Mesenteric fat pad (tissue), 1 donor: ENCODE measurements around the gene KIAA0930. TPM values are rescaled to one million over a fixed set of nuclear protein-coding genes. Genes with fewer than 3 reads are reported as not detected.

ENCODE experiments used
- DNase-seq: peaks from one replicate; pipeline ENCODE4 v3.0.0-alpha.2; 2020; ENCODE audit warnings: low spot score
- total RNA-seq: library from RNA; stranded (reverse); fragmentation: NEBNext Ultra II Directional; extraction: Animal tissue kit (Norgen Biotek cat#: 25700); gene quantifications from one replicate; pipeline ENCODE4 v1.2.1, GENCODE V29; 2021
- donor health status: DM: yes; HTN: yes; CAD: no.

The KIAA0930 gene
- total RNA-seq, 1 donor from 2014 or later = 65.7 TPM

- no peak for DNase-seq
Observed at GRCh38 chr22:45181240-45181639, 59.5 kb downstream of the KIAA0930 start.

DNA sequence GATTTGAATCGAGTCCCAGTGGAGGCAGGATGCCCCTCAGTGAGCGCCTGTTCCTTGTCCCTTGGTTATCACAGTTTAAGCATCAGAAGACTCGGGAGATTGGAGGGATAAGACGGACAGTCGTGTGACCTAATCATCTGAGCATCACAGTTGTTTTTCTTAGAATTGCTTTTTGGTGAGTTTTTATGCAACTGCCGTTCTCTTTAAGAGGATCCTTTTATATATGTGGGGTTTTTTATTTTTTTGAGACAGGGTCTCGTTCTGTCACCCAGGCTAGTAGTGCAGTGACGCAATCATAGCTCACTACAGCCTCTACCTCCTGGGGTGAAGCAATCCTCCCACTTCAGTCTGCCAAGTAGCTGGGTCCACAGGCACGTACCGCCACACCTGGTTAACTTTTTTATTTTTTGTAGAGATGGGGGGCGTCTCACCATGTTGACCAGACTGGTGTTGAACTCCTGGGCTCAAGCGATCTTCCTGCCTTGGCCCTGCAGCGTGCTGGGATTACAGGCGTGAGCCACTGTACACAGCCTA, 60.5 kb downstream of the KIAA0930 start:
- no peak for DNase-seq

GRCh38 chr22:45179276-45180049, 61.2 kb downstream of the KIAA0930 start:
- no peak for DNase-seq

- DNase-seq = no peak
Observed at GRCh38 chr22:45172881-45173585, 67.7 kb downstream of the KIAA0930 start.

DNA sequence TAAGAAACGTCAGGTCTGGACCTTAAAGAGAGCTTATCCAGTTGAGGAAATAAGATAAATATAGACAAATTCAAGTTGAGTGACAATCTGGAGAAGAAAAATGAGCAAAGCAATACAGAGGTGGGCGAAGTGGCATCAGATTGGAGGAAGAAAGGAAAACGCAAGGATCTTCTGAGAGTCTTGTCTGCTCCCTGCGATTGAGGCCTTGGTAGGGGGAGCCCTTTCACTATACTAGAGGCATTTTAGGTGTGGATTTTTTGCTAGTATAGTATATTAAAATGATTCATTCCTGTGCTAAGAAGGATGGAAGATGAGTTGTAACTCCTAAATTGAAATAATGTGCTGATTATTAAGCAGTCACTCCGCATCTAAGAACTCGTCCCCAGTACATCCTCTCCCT, 68.9 kb downstream of the KIAA0930 start:
- DNase-seq = no peak

DNA sequence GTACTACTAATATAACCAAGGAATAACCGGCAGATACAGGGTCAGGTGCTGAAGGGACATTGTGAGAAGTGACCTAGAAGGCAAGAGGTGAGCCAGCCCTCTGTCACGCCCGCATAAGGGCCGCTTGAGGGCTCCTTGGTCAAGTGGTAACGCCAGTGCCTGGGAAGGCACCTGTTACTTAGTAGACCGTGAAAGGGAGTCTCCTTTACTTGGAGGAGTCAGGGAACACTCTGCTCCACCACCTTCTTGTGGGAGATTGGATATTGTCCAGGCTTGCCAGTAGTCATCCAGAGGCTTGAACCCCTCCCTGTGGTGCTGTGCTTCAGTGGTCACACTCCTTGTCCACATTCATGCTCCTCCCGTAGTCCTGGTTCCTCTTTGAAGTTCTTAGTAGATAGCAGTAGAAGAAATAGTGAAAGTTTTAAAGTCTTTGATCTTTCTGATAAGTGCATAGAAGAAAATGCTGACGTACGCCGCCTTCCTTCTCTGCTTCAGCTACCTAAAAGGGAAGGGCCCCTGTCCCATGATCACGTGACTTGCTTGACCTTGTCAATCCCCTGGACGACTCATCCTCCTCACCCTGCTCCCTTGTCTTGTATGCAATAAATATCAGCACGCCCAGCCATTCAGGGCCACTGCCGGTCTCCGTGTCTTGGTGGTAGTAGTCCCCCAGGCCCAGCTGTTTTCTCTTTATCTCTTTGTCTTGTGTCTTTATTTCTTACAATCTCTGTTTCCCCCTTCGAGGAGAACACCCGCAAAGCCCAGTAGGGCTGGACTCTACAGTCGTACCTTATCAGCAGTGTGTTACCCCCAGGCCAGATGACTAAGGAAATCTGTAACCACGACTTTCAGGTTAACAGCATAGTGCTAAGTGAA, 70.9 kb downstream of the KIAA0930 start:
- no peak for DNase-seq

DNA sequence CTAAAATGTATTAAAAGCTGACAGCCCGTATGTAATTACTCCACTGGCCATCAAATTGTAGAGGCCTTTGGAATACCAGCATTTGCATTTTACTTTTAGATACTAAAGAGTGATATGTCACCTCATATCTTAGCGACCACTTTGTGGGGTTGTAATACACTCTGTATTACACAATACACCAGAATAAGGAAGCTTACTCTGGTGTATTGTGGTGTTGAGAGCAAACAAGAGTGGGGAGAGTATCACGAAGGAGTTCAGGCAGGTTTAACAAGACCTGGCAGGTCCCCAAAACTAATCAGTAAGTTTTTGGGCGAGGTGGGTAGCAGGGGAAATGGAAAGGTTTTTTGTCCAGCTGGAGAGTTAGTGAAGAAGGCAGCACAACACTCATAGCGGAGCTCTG, 73.8 kb downstream of the KIAA0930 start:
- no peak for DNase-seq

DNA sequence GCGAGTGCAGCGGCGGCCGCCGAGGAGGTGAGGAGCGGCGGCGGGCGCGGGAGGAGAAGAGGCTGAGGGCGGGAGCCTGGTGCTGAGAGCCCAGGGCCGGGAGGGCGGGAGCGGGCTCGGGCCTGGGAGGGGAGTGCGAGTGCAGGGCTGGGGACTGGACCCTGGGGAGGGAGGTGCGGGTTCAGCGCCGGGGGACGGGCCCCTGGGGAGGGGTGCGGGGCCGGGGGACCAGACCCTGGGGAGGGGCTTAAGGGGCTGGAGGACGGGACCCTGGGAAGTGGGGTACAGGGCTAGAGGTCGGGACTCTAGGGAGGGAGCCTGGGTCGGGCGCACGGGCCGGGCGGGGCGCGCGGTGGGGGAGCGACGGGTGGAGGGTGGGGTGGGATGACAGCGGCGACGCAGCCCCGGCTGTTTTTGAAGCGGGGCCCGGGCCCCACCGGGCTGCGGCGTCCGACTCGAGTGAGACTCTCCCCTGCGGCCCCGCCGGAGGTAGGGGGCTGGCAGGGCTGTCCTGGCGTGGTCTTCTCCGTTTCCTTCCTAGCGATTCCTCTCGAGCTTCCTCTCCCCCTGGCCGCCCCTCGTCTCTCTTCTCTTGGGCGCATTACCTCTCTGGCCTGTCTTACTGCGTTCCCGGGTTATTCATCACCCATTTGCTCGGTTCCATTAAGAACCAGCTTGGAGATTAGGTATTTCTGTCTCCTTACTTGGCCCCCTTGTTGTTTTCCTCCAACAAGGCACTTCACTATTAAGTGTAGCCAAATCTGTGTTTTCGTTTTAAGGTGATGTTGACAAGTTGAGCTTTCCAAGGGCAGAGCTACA, 76.2 kb downstream of the KIAA0930 start:
- DNase-seq = peak; percentile 90

- DNase-seq = peak; percentile 98
Observed at GRCh38 chr22:45163451-45164269, 77.0 kb downstream of the KIAA0930 start, which contains the start of gene NUP50. Gene NUP50 (plus strand): TSS chr22:45163925. CDS start chr22:45168178, 4,253 bp downstream.

- DNase-seq = no peak
Observed at GRCh38 chr22:45163099-45163450, 77.6 kb downstream of the KIAA0930 start.

DNA sequence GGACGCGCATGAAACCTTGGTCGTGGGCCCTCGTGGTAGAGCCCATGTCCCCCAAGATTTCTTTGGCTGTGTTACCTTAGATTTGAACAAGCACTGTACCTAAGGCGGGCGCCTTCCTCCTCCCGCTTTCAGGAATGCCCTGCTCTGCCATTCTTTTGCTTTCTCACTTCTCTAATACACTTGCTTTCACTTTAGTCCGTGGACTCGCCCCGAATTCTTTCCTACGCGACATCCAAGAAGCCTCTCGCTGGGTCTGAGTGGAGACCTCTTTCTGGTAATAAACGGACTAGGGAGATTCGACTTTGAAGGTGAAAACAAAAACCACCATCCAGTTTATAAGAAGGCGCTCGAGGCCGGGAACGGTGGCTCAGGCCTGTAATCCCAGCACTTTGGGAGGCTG, 78.2 kb downstream of the KIAA0930 start:
- no peak for DNase-seq

GRCh38 chr22:45159652-45160462, 80.8 kb downstream of the KIAA0930 start:
- DNase-seq = no peak

- no peak for DNase-seq
Observed at GRCh38 chr22:45157907-45158306, 82.8 kb downstream of the KIAA0930 start.

DNA sequence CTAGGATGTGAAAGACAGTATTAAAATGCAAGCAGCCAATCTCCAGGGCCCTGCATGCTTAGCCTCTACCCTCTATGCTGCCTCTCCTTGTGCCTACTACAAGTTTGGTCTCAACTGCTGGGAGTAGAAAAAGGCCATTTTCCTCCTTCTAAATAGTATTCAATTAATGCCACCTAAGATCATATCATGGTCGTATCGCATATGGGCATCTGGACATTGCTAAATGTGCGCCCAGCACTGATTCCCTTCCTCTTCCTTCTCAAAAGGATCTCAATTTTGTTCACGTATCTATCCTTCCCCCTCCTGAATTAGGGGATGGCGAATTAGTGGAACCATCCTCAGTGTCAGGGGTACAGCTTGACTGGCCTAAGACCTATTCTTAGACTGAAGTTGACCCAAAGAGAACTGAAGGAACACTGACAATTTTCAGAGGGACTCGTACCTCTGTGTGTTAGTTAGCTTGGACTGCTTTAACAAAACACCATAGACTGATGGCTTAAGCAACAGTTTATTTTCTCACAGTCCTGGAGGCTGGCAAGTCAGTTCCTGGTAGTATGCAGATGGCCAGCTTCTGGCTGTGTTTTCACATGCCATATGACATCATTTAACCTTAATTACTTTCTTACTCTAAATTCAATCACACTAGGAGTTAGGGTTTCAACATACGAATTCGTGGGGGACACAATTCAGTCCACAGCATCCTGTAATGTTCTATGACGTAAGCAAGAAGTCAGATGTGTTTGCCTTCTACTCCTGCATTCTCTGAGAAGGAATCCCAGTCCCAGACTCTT, 85.4 kb downstream of the KIAA0930 start:
- no peak for DNase-seq

DNA sequence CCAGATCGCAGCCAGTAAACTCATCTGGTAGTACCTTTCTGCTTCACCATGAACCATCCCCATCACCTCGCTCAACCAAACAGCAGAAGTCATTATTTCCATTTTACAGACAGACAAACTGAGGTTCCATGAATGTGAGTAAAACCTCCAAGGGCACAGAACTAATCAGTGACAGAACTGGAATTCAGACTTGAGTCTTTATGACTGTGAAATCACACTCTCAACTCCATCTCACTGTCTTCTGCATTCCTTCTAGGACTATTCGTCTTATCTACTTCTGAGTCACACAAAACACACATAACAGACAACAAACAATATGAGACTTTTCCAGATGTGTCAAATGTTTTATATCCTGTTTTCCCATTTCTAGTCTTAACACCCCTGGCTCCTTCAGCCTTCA, 86.3 kb downstream of the KIAA0930 start:
- DNase-seq = no peak

- no peak for DNase-seq
Observed at GRCh38 chr22:45151503-45151902, 89.2 kb downstream of the KIAA0930 start.

- no peak for DNase-seq
Observed at GRCh38 chr22:45150139-45150538, 90.6 kb downstream of the KIAA0930 start.

DNA sequence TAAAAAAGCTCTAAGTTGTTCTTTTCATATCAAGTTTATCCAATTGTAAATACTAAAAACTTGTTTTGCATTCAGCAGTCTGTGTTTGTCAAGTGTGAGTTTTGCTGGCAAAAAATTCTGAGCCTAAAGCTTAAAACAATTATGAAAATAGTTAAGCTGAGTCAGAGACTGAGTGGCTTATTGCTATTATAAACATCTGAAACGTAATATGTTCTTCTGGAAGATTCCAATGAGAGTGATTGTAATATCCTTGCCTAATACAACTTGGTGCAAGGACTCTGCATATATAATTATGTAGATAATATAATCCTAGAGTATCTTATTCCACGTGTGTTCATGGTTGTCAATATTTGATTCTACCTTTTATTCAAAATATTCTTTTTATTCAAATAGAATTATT, 91.0 kb downstream of the KIAA0930 start:
- no peak for DNase-seq
